Measurements from ENCODE around the gene KMT5B. TPM values are rescaled to one million over a fixed set of nuclear protein-coding genes. Genes with fewer than 3 reads are reported as not detected.
A peak's percentile ranks its signal among the peaks of the same experiment; 100 is the strongest.

Gene KMT5B
- total and polyA plus RNA-seq, 2 of the 13 experiments (the other 11 are each of a cell fraction or from before 2014, with no cell fraction given) = 17.6 to 23.7 TPM

- TF ChIP-seq ZBTB46 (CRISPR knock-in tag; IDR thresholded peaks at IDR 0.05; ENCODE audit: borderline replicate concordance) (no peak), SOX13 (IDR thresholded peaks at IDR 0.05) (no peak), SOX13 (CRISPR knock-in tag; conservative IDR thresholded peaks at IDR 0.05 in 1 of 2, IDR thresholded peaks at IDR 0.05 in 1 of 2) (0 out of 4 replicates have a peak, but pooled peaks of 1 of the 2 experiments have one; percentile 7), MYC (CRISPR knock-in tag; IDR thresholded peaks at IDR 0.05; ENCODE audit: borderline replicate concordance) (peak; percentile 25; the same call in 1 of the 2 replicates), NFYB (CRISPR knock-in tag; IDR thresholded peaks at IDR 0.05) (peak; percentile 74), DPF2 (CRISPR knock-in tag; IDR thresholded peaks at IDR 0.05; ENCODE audit: borderline replicate concordance, low read depth) (no peak), KMT2A (CRISPR knock-in tag; IDR thresholded peaks at IDR 0.05) (peak; percentile 56; the same call in 1 of the 2 replicates), ZBTB7A (CRISPR knock-in tag; IDR thresholded peaks at IDR 0.05) (peak; percentile 27; the same call in 1 of the 2 replicates), ZNF597 (CRISPR knock-in tag; IDR thresholded peaks at IDR 0.05) (no peak), KDM5A (IDR thresholded peaks at IDR 0.05; ENCODE audit: borderline replicate concordance, low read length) (peak; percentile 71), E2F1 (CRISPR knock-in tag; IDR thresholded peaks at IDR 0.05) (no peak), YEATS4 (CRISPR knock-in tag; IDR thresholded peaks at IDR 0.05; ENCODE audit: borderline replicate concordance) (peak; percentile 46), BHLHE40 (IDR thresholded peaks at IDR 0.05; ENCODE audit: low read length) (peak; percentile 36; the same call in 1 of the 2 replicates), ZNF768 (CRISPR knock-in tag; IDR thresholded peaks at IDR 0.05) (no peak; the same call in 1 of the 2 replicates), KLF6 (CRISPR knock-in tag; IDR thresholded peaks at IDR 0.05) (no peak), SALL1 (CRISPR knock-in tag; IDR thresholded peaks at IDR 0.05) (peak; percentile 35), MTA3 (CRISPR knock-in tag; IDR thresholded peaks at IDR 0.05) (no peak), ZFP91 (CRISPR knock-in tag; IDR thresholded peaks at IDR 0.05; ENCODE audit: borderline replicate concordance) (peak; percentile 23; the same call in 1 of the 2 replicates), FOSL2 (CRISPR knock-in tag; IDR thresholded peaks at IDR 0.05) (0 out of 2 replicates have a peak, but pooled peaks have one; percentile 5), GABPB1 (CRISPR knock-in tag; IDR thresholded peaks at IDR 0.05) (peak; percentile 50; the same call in 1 of the 2 replicates), NFYC (CRISPR knock-in tag; IDR thresholded peaks at IDR 0.05) (peak; percentile 50)
- TF ChIP-seq, protein P1, sequence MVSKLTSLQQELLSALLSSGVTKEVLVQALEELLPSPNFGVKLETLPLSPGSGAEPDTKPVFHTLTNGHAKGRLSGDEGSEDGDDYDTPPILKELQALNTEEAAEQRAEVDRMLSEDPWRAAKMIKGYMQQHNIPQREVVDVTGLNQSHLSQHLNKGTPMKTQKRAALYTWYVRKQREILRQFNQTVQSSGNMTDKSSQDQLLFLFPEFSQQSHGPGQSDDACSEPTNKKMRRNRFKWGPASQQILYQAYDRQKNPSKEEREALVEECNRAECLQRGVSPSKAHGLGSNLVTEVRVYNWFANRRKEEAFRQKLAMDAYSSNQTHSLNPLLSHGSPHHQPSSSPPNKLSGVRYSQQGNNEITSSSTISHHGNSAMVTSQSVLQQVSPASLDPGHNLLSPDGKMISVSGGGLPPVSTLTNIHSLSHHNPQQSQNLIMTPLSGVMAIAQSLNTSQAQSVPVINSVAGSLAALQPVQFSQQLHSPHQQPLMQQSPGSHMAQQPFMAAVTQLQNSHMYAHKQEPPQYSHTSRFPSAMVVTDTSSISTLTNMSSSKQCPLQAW (CRISPR knock-in tag; IDR thresholded peaks at IDR 0.05) = 0 out of 2 replicates have a peak, but pooled peaks have one; percentile 34
Observed at GRCh38 chr11:68212421-68213134, 518 bp downstream of the KMT5B start (continued).

All from HepG2 (cell line).